Cardiac fibroblast (primary cell): ENCODE data around the gene ACTL7B.
A peak's percentile ranks its signal among the peaks of the same experiment; 100 is the strongest.

Source experiments
- DNase-seq, 2 donors: peaks; one replicate each; pipeline versions ENCODE4 v3.0.0 to v3.0.0-alpha.2; 2010; ENCODE audit warnings: low read depth in 2 of 2
- H3K4me3 ChIP-seq, 2 donors: replicated peaks in 1 of 2; 1 replicate in 1 of 2; 2 replicates in 1 of 2; pipeline ENCODE4 v1.5.1; 2011; ENCODE audit warnings: low read depth in 2 of 2, low read length in 2 of 2, mild to moderate bottlenecking in 2 of 2, moderate library complexity in 1 of 2
- CTCF ChIP-seq: IDR thresholded peaks from one replicate; pipeline ENCODE4 v1.5.1; 2011; ENCODE audit warnings: low read depth, mild to moderate bottlenecking, low read length, inconsistent platforms

ACTL7B gene

GRCh38 chr9:108830272-108830671, 25.5 kb downstream of the ACTL7B start:
- peak in 1 of 2 donors; percentile 29 for DNase-seq
- no peak overlapping the region for H3K4me3 ChIP-seq
- TF ChIP-seq CTCF = no peak

GRCh38 chr9:108823829-108824228, 32.0 kb downstream of the ACTL7B start:
- no peak for TF ChIP-seq CTCF
- no peak overlapping the region for H3K4me3 ChIP-seq
- no peak for DNase-seq

GRCh38 chr9:108816037-108816436, 39.7 kb downstream of the ACTL7B start:
- H3K4me3 ChIP-seq = no peak overlapping the region
- peak in 1 of 2 donors; percentile 7 for DNase-seq
- TF ChIP-seq CTCF = no peak

- no peak for DNase-seq
- H3K4me3 ChIP-seq = no peak overlapping the region
- TF ChIP-seq CTCF = no peak
Observed at GRCh38 chr9:108815156-108815555, 40.6 kb downstream of the ACTL7B start.

GRCh38 chr9:108813951-108814601, 41.7 kb downstream of the ACTL7B start:
- TF ChIP-seq CTCF = peak; percentile 43
- no peak overlapping the region for H3K4me3 ChIP-seq
- peak; percentile 50 to 67 for DNase-seq

GRCh38 chr9:108812396-108813025, 43.3 kb downstream of the ACTL7B start:
- DNase-seq = no peak
- no peak overlapping the region for H3K4me3 ChIP-seq
- TF ChIP-seq CTCF = no peak
